KMS-11 (cell line): ENCODE data around the gene RGS7.

Experiments
- H2AFZ ChIP-seq: fragments of 200-600 bp; sonication (generic); 2 replicates; pipeline ENCODE4 v1.6.1; 2016; ENCODE audit warnings: antibody characterized with exemption, mixed run types, low read depth
- H3K27ac ChIP-seq: fragments of 200-600 bp; sonication (generic); 2 replicates; pipeline ENCODE4 v1.6.1; 2016; ENCODE audit warnings: mild to moderate bottlenecking, mixed run types
- H3K27me3 ChIP-seq: fragments of 200-600 bp; sonication (generic); 2 replicates; pipeline ENCODE4 v1.6.1; 2017; ENCODE audit warnings: mild to moderate bottlenecking, low read depth, mixed run types, moderate library complexity; ENCODE audit not compliant: insufficient read depth
- H3K36me3 ChIP-seq: fragments of 200-600 bp; sonication (generic); 2 replicates; pipeline ENCODE4 v1.6.1; 2017; ENCODE audit warnings: mild to moderate bottlenecking, mixed run types; ENCODE audit not compliant: insufficient read depth
- H3K4me1 ChIP-seq: fragments of 200-600 bp; sonication (generic); 2 replicates; pipeline ENCODE4 v1.6.1; 2016; ENCODE audit warnings: mild to moderate bottlenecking, low read depth, mixed run types; ENCODE audit not compliant: poor library complexity, severe bottlenecking
- H3K4me2 ChIP-seq: fragments of 200-600 bp; sonication (generic); 2 replicates; pipeline ENCODE4 v1.7.0; 2016; ENCODE audit warnings: mild to moderate bottlenecking, mixed run types
- H3K4me3 ChIP-seq: fragments of 200-600 bp; sonication (generic); IDR thresholded peaks from 2 replicates; pipeline ENCODE4 v1.6.1; 2017; ENCODE audit warnings: low read depth, low read length, mixed read lengths; ENCODE audit not compliant: insufficient read depth
- H3K79me2 ChIP-seq: fragments of 200-600 bp; sonication (generic); 2 replicates; pipeline ENCODE4 v1.6.1; 2016; ENCODE audit warnings: low read depth, mixed run types; ENCODE audit not compliant: insufficient read depth
- H3K9ac ChIP-seq: fragments of 200-600 bp; sonication (generic); 2 replicates; pipeline ENCODE4 v1.6.1; 2016; ENCODE audit warnings: mild to moderate bottlenecking, mixed run types
- H4K20me1 ChIP-seq: fragments of 200-600 bp; sonication (generic); 2 replicates; pipeline ENCODE4 v1.6.1; 2016; ENCODE audit warnings: mild to moderate bottlenecking, mixed run types; ENCODE audit not compliant: insufficient read depth
- TF ChIP-seq, protein P1 (sequence below): fragments of 200-600 bp; sonication (generic); conservative IDR thresholded peaks from 2 replicates; pipeline ENCODE4 v1.6.1; 2017; ENCODE audit warnings: low read depth, mild to moderate bottlenecking, antibody characterized with exemption, low read length, moderate library complexity, mixed read lengths

The RGS7 gene

DNA sequence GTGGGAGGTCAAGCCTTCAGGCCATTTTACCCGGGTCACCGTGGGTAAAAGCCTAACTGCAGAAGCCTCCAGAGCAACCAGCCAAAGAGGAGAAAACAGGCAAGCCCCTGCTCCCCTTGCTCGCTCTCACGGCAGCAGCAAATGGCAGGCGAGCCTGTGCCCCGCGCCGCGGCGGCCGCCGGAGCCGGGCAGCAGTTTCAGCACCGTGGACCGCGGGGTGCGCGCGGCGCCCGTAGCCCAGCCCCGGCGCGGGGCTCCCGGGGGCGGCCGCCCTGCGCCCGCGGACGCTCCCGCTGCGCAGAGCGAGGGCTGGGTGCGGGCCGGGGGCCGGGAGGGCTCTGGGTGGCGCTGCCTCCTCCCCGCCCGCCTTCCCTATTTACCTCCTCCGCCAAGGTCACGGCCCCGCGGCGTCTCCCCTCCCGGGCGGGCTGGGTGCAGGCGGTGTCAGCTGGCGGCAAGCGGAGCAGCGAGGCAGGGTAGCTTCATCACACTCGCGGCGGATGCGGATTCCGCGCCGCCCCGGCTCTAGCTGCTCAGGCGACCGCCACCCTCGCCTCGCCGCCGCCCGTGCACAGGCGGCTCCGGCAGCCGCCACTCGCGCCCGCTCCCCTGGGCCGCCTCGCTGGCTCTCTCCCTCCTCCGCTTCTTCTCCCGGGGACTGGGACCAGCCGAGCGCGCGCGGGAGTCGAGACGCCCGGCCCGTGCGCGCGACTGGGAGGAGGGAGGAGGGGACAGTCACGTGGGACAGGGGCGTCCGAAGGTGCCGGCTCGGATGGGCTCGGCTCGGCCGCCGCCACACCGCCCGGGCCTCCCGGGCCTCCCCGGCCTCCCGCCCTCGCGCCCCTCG is at the start of gene RGS7:
TSS of gene RGS7 (minus strand) at position 687 of the 847 bp plus-strand sequence.
- Histone ChIP-seq H3K4me2 (peak within 1 kb of the TSS; percentile 49), H3K4me3 (no peak within 1 kb of the TSS), H3K79me2 (no peaks in the 10 kb centered on the region), H3K27ac (no peak within 1 kb of the TSS), H3K4me1 (no peaks in the 10 kb centered on the region), H4K20me1 (no peaks in the 10 kb centered on the region), H3K27me3 (no peaks in the 10 kb centered on the region), H3K36me3 (no peaks in the 10 kb centered on the region), H3K9ac (no peak within 1 kb of the TSS; the same call in 1 of the 2 replicates), H2AFZ (peak within 1 kb of the TSS; percentile 72)
- TF ChIP-seq, protein P1, sequence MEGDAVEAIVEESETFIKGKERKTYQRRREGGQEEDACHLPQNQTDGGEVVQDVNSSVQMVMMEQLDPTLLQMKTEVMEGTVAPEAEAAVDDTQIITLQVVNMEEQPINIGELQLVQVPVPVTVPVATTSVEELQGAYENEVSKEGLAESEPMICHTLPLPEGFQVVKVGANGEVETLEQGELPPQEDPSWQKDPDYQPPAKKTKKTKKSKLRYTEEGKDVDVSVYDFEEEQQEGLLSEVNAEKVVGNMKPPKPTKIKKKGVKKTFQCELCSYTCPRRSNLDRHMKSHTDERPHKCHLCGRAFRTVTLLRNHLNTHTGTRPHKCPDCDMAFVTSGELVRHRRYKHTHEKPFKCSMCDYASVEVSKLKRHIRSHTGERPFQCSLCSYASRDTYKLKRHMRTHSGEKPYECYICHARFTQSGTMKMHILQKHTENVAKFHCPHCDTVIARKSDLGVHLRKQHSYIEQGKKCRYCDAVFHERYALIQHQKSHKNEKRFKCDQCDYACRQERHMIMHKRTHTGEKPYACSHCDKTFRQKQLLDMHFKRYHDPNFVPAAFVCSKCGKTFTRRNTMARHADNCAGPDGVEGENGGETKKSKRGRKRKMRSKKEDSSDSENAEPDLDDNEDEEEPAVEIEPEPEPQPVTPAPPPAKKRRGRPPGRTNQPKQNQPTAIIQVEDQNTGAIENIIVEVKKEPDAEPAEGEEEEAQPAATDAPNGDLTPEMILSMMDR, result no peak

DNA sequence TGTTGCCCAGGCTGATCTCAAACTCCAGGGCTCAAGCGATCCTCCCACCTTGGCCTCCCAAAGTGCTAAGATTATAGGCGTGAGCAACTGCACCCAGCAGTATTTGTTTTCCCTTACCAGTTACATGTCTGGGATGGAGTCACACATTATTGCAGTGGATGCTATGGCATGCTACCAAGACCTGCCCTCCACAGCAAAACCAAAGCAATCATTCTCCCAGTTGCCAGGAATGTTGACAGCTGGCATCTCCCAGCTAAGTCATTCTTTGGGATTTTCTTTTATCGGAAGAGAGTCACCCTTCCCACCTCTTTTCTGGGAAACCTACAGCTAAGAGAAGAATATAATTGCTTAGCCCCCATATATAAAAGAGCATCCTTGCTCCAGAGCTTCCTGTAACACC is 49.4 kb upstream of the RGS7 start:
- Histone ChIP-seq H3K27ac (no peak overlapping the region), H3K4me1 (no peaks in the 10 kb centered on the region), H3K36me3 (no peaks in the 10 kb centered on the region), H4K20me1 (no peaks in the 10 kb centered on the region), H2AFZ (no peak overlapping the region), H3K4me2 (no peak overlapping the region), H3K27me3 (no peaks in the 10 kb centered on the region), H3K79me2 (no peaks in the 10 kb centered on the region), H3K4me3 (no peak overlapping the region), H3K9ac (no peak overlapping the region)
- TF ChIP-seq, protein P1, result no peak

DNA sequence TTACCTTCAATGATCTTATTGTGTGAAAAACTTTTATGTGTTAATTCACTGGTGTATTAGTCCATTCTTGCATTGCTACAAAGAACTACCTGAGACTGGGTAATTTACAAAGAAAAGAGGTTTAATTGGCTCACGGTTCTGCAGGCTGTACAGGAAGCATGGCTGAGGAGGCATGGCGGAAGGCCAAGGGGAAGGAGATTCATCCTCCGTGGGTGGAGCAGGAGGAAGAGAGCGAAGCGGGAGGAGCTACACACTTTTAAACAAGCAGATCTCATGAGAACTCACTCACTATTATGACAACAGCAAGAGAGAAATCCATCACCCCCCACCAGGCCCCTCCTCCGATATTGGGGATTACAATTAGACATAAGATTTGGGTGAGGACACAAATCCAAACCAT is 44.2 kb upstream of the RGS7 start:
- Histone ChIP-seq H3K36me3 (no peaks in the 10 kb centered on the region), H3K4me3 (no peak overlapping the region), H3K9ac (no peak overlapping the region), H2AFZ (no peak overlapping the region), H4K20me1 (no peaks in the 10 kb centered on the region), H3K4me2 (no peak overlapping the region), H3K79me2 (no peaks in the 10 kb centered on the region), H3K4me1 (no peaks in the 10 kb centered on the region), H3K27ac (no peak overlapping the region), H3K27me3 (no peaks in the 10 kb centered on the region)
- TF ChIP-seq, protein P1, result no peak

DNA sequence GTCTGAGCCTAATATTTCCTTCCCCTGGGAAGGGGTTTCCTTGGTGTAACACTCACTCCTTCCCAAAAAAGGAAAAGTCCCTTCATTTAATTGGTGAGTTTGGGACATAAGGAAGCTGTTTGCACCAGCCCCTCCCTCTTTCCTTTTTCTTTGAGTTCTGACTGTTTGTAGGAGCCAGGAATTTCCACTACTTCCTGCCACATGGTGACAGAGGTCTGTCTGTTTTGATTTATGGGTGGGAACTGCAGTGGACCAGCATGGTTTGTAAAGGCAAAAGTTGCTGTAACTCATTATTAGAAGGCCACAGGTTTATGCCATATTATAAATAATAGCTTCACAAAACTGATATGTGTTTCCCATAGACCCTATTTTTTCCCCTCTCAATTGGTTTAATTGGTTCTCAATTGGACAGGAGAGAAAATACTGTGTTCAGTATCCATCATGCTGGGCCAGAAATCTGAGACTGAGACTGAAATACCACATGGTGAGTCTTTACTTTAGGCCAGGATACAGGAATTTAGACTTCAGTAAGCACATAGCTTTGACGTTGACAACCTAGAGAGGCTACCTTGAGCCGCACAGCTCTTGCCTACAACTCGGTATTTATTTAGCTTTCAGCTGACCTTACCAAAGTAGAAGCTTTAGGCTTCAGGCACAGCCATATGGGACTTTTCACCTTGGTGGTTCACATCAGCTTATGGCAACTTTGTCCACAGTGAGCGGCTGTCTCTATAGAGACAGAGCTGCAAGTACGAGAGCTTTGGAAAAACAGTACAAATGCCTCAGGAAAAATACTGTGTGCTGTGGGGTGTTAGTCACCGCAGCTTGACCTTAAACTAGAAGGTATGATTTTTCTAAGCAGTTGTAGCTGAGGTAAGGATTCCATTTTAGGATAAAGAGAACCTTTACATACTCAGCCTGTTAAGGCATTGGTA is 40.0 kb upstream of the RGS7 start:
- H3K4me2 ChIP-seq, result no peak overlapping the region
- H3K79me2 ChIP-seq, result no peaks in the 10 kb centered on the region
- H2AFZ ChIP-seq, result no peak overlapping the region
- TF ChIP-seq, protein P1, result no peak
- H3K36me3 ChIP-seq, result no peaks in the 10 kb centered on the region
- H3K4me1 ChIP-seq, result no peaks in the 10 kb centered on the region
- no peak overlapping the region for H3K9ac ChIP-seq
- no peak overlapping the region for H3K27ac ChIP-seq
- H3K27me3 ChIP-seq, result no peaks in the 10 kb centered on the region
- no peaks in the 10 kb centered on the region for H4K20me1 ChIP-seq
- H3K4me3 ChIP-seq, result no peak overlapping the region
